Measurements from ENCODE around the gene RBM20. TPM values are rescaled to one million over a fixed set of nuclear protein-coding genes. Genes with fewer than 3 reads are reported as not detected.

Gene RBM20
- total RNA-seq, 1 donor from 2014 or later = 1.5 TPM

DNA sequence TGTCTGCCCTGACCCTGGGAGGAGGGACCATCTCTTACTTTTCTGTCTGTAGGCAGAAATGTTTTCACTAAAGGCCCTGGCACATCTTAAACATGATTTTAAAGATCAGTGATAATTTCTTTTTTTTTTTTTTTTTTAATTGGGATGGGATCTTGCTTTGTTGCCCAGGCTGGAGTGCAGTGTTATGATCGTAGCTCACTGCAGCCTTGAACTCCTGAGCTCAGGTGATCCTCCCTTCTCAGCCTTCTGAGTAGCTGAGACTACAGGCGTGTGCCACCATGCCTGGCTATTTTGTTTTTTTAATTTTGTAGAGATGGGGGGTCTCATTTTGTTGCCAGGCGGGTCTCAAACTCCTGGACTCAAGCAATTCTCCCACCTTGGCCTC lies 65.3 kb downstream of the RBM20 start:
- Mint-ChIP-seq H3K4me3 (ENCODE audit: low read depth) (no peak overlapping the region), H3K27ac (no peak overlapping the region), H3K36me3 (ENCODE audit: insufficient read depth) (no peaks in the 10 kb centered on the region), H3K4me1 (ENCODE audit: low read depth) (no peaks in the 10 kb centered on the region), H3K27me3 (peaks cover 3% of the 10 kb centered on the region), H3K9me3 (ENCODE audit: low read depth) (no peaks in the 10 kb centered on the region)
- DNase-seq (ENCODE audit: low spot score, unreplicated experiment) = no peak
- TF ChIP-seq, protein P1, sequence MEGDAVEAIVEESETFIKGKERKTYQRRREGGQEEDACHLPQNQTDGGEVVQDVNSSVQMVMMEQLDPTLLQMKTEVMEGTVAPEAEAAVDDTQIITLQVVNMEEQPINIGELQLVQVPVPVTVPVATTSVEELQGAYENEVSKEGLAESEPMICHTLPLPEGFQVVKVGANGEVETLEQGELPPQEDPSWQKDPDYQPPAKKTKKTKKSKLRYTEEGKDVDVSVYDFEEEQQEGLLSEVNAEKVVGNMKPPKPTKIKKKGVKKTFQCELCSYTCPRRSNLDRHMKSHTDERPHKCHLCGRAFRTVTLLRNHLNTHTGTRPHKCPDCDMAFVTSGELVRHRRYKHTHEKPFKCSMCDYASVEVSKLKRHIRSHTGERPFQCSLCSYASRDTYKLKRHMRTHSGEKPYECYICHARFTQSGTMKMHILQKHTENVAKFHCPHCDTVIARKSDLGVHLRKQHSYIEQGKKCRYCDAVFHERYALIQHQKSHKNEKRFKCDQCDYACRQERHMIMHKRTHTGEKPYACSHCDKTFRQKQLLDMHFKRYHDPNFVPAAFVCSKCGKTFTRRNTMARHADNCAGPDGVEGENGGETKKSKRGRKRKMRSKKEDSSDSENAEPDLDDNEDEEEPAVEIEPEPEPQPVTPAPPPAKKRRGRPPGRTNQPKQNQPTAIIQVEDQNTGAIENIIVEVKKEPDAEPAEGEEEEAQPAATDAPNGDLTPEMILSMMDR (IDR thresholded peaks at IDR 0.05; ENCODE audit: unreplicated experiment) = no peak

DNA sequence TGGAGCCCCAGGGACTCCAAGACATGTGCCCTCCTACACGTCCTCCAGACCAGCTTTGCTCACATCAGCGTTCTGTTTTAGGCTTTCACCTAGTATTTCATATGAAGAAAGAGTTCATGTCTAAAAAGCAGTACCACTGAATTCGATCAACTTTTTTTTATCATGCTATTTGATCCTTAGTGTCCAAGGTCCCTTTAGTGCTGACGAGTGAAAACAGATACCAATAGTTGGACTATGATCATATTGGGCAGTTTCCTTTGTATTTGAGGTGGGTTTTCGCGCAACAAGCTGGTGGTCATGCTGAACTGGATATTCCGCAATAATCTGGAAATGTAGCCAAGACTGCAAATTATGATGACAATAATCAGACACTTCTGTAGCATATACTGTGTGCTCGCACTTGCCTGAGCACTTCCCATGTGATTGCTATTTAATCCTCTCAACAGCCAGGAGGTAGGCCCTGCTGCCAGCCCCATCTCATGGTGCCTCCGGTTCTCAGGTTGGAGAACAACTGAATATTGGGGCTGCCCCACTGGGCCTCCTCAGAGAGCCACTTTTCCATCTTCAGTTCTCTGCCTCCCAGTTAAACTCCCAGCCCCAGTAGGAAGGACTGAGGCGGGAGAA lies 65.9 kb downstream of the RBM20 start:
- H3K4me1 Mint-ChIP-seq (ENCODE audit: low read depth) = no peaks in the 10 kb centered on the region
- no peak overlapping the region for H3K27ac Mint-ChIP-seq
- H3K9me3 Mint-ChIP-seq (ENCODE audit: low read depth) = no peaks in the 10 kb centered on the region
- no peaks in the 10 kb centered on the region for H3K36me3 Mint-ChIP-seq (ENCODE audit: insufficient read depth)
- TF ChIP-seq, protein P1 (IDR thresholded peaks at IDR 0.05; ENCODE audit: unreplicated experiment) = no peak
- H3K27me3 Mint-ChIP-seq = peaks cover 3% of the 10 kb centered on the region
- H3K4me3 Mint-ChIP-seq (ENCODE audit: low read depth) = no peak overlapping the region
- DNase-seq (ENCODE audit: low spot score, unreplicated experiment) = no peak

DNA sequence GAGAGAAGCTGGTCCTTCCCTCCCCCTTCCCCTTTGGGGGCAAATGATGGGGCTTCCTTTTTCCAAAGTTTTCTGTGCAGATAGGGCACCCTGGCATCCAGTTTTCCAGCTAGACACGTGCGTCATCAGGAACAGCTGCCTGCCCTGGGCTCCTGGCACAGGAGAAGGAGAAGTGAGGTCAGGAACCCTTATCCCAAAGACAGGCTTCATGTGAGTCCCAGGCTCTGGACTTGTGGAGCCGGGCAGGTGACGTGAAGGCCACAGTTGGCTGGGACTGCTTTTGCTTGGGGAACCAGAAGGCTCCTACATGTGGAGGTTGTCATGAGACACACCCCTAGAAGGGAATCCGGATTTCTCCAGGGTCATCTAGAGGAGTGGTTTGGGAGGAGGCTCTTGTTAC lies 66.5 kb downstream of the RBM20 start:
- peaks cover 3% of the 10 kb centered on the region for H3K27me3 Mint-ChIP-seq
- H3K27ac Mint-ChIP-seq = no peak overlapping the region
- no peaks in the 10 kb centered on the region for H3K36me3 Mint-ChIP-seq (ENCODE audit: insufficient read depth)
- H3K4me3 Mint-ChIP-seq (ENCODE audit: low read depth) = no peak overlapping the region
- no peaks in the 10 kb centered on the region for H3K9me3 Mint-ChIP-seq (ENCODE audit: low read depth)
- TF ChIP-seq, protein P1 (IDR thresholded peaks at IDR 0.05; ENCODE audit: unreplicated experiment) = no peak
- DNase-seq (ENCODE audit: low spot score, unreplicated experiment) = no peak
- no peaks in the 10 kb centered on the region for H3K4me1 Mint-ChIP-seq (ENCODE audit: low read depth)

DNA sequence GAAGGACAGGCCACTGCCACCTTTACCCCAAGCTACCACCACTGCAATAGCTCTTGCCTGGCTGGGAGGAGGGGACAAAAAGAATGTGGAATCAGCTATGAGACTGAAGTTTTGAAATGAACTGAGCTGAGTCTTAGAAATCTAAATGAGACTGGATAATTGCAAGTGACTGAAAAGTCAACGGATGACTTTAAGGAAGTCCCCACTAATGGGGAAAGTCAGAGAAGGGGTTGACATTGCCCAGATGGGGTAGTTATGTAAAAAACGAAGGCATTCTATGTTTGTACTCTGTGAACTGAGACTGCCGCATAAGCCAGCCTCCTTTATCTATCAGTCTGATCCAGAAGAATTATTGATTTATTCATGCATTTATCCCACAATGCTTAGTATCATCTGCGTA lies 67.2 kb downstream of the RBM20 start:
- TF ChIP-seq, protein P1 (IDR thresholded peaks at IDR 0.05; ENCODE audit: unreplicated experiment) = no peak
- no peak overlapping the region for H3K4me3 Mint-ChIP-seq (ENCODE audit: low read depth)
- H3K36me3 Mint-ChIP-seq (ENCODE audit: insufficient read depth) = no peaks in the 10 kb centered on the region
- H3K27me3 Mint-ChIP-seq = peaks cover under 1% of the 10 kb centered on the region
- DNase-seq (ENCODE audit: low spot score, unreplicated experiment) = no peak
- no peak overlapping the region for H3K27ac Mint-ChIP-seq
- H3K4me1 Mint-ChIP-seq (ENCODE audit: low read depth) = no peaks in the 10 kb centered on the region
- no peaks in the 10 kb centered on the region for H3K9me3 Mint-ChIP-seq (ENCODE audit: low read depth)

DNA sequence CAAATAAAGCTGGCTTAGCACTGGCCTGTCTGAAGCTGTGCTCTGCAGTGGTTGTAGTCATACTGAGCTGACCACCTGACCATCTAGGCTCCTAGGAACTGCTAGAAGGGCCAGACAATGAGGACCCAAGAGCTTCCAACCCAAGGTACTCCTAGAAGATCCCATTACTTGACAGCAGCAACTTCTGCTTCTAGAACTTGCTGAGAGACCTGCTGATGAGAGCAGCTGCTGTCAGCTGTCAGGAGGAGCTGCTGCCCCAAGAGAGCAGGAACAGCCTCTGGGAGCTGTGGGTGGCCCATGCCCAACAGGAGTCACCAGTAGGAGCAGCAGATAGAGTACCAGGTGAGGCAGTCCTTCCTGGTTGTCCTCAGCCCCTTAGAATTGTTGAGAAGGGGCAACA lies 70.2 kb downstream of the RBM20 start:
- Mint-ChIP-seq H3K4me1 (ENCODE audit: low read depth) (no peaks in the 10 kb centered on the region), H3K4me3 (ENCODE audit: low read depth) (no peak overlapping the region), H3K27me3 (no peaks in the 10 kb centered on the region), H3K9me3 (ENCODE audit: low read depth) (no peaks in the 10 kb centered on the region), H3K36me3 (ENCODE audit: insufficient read depth) (no peaks in the 10 kb centered on the region), H3K27ac (no peak overlapping the region)
- no peak for DNase-seq (ENCODE audit: low spot score, unreplicated experiment)
- TF ChIP-seq, protein P1 (IDR thresholded peaks at IDR 0.05; ENCODE audit: unreplicated experiment) = no peak

All from progenitor cell of endocrine pancreas (in vitro differentiated cells).